Keratinocyte (primary cell): ENCODE measurements around the gene MAP2K2. TPM values are rescaled to one million over a fixed set of nuclear protein-coding genes. Genes with fewer than 3 reads are reported as not detected.

Source experiments
- DNase-seq: peaks from one replicate; pipeline ENCODE4 v3.0.0-alpha.2; 2011; ENCODE audit warnings: low read depth, missing footprints, low spot score
- FAIRE-seq: peaks from 2 replicates; lab custom pipeline; 2011; peaks lifted over from hg19 to GRCh38; lab: Jason Lieb, UNC
- H2AFZ ChIP-seq: 2 replicates; pipeline ENCODE4 v1.6.0; 2012; ENCODE audit warnings: low read length, control low read depth, inconsistent platforms; ENCODE audit not compliant: control insufficient read depth
- H3K27ac ChIP-seq: 2 replicates; pipeline ENCODE4 v1.5.1; 2011; ENCODE audit warnings: low read length; ENCODE audit not compliant: control insufficient read depth, insufficient read depth
- H3K27me3 ChIP-seq: 3 replicates; pipeline ENCODE4 v1.6.0; 2011; ENCODE audit warnings: low read length; ENCODE audit not compliant: control insufficient read depth, insufficient read depth; ENCODE audit errors: extremely low read depth
- H3K36me3 ChIP-seq, 2 experiments: 2 replicates in 1 of 2; 3 replicates in 1 of 2; pipeline ENCODE4 v1.5.1; 2011; ENCODE audit warnings: low read length in 2 of 2, mild to moderate bottlenecking in 1 of 2; ENCODE audit not compliant: control insufficient read depth in 2 of 2, insufficient read depth in 2 of 2; ENCODE audit errors: extremely low read depth in 1 of 2
- H3K4me1 ChIP-seq: 3 replicates; pipeline ENCODE4 v1.5.1; 2011; ENCODE audit warnings: low read length; ENCODE audit not compliant: control insufficient read depth, insufficient read depth; ENCODE audit errors: extremely low read depth
- H3K4me2 ChIP-seq: 3 replicates; pipeline ENCODE4 v1.6.0; 2011; ENCODE audit warnings: low read depth, low read length; ENCODE audit not compliant: control insufficient read depth, insufficient read depth; ENCODE audit errors: extremely low read depth
- H3K4me3 ChIP-seq, 3 experiments: fragments of 200-600 bp in 1 of 3; sonication (generic) in 1 of 3; 2 replicates in 2 of 3; 3 replicates in 1 of 3; pipeline ENCODE4 v1.5.1; 2011 to 2016; ENCODE audit warnings: low read length in 3 of 3, mild to moderate bottlenecking in 3 of 3, control low read depth in 2 of 3, inconsistent platforms in 1 of 3, low read depth in 1 of 3, mixed read lengths in 1 of 3, mixed run types in 1 of 3, moderate library complexity in 1 of 3; ENCODE audit not compliant: control insufficient read depth in 2 of 3, insufficient read depth in 2 of 3; ENCODE audit errors: extremely low read depth in 1 of 3
- H3K79me2 ChIP-seq: 2 replicates; pipeline ENCODE4 v1.6.0; 2012; ENCODE audit warnings: low read length; ENCODE audit not compliant: control insufficient read depth, insufficient read depth
- H3K9ac ChIP-seq: 3 replicates; pipeline ENCODE4 v1.6.0; 2011; ENCODE audit warnings: low read length; ENCODE audit not compliant: control insufficient read depth, insufficient read depth; ENCODE audit errors: extremely low read depth
- H3K9me1 ChIP-seq: 3 replicates; pipeline ENCODE4 v1.6.0; 2011; ENCODE audit warnings: low read length; ENCODE audit not compliant: control insufficient read depth, insufficient read depth; ENCODE audit errors: extremely low read depth
- H3K9me3 ChIP-seq: 2 replicates; pipeline ENCODE4 v1.5.1; 2012; ENCODE audit warnings: low read depth, low read length; ENCODE audit not compliant: control insufficient read depth
- H4K20me1 ChIP-seq: 3 replicates; pipeline ENCODE4 v1.6.0; 2011; ENCODE audit warnings: low read length; ENCODE audit not compliant: control insufficient read depth, insufficient read depth; ENCODE audit errors: extremely low read depth
- CTCF ChIP-seq, 3 experiments: IDR thresholded peaks in 1 of 3; conservative IDR thresholded peaks in 1 of 3; optimal IDR thresholded peaks in 1 of 3; 2 replicates in 2 of 3; 3 replicates in 1 of 3; pipeline versions ENCODE3 to v1.5.1; 2011; ENCODE audit warnings: low read length in 3 of 3, mild to moderate bottlenecking in 3 of 3, moderate library complexity in 2 of 3, control low read depth in 1 of 3, inconsistent platforms in 1 of 3; ENCODE audit not compliant: insufficient read depth in 2 of 3; ENCODE audit errors: extremely low read depth in 1 of 3
- EZH2 ChIP-seq: IDR thresholded peaks from one replicate; pipeline ENCODE4 v1.6.1; 2012; ENCODE audit warnings: inconsistent platforms, mild to moderate bottlenecking, low read length, moderate library complexity
- dilution Hi-C: fragments of 300-500 bp; cut with MboI; formaldehyde crosslinking; loops from one replicate; pipeline ENCODE4 v1.7.0; 2020; ENCODE audit warnings: low sequenced_read_pairs; ENCODE audit not compliant: extremely low pct_ligation_motif_present
- polyA minus RNA-seq, 3 experiments: library from RNA; depleted of rRNA, polyadenylated mRNA; stranded (reverse); fragments of >200 nt; gene quantifications; 1 replicate in 1 of 3; 2 replicates in 1 of 3; 3 replicates in 1 of 3; pipeline ENCODE4 v1.2.3, GENCODE V29; 2011
- polyA plus RNA-seq, 5 experiments: library from polyadenylated mRNA; depleted of rRNA in 3 of 5; stranded (reverse) in 3 of 5; stranded (forward) in 1 of 5; unstranded in 1 of 5; fragments of >200 nt; gene quantifications; 1 replicate in 1 of 5; 2 replicates in 3 of 5; 3 replicates in 1 of 5; pipeline versions ENCODE4 v1.2.1 to v1.2.3, GENCODE V29; 2011 to 2012; ENCODE audit warnings: missing spikeins in 2 of 5, low read depth in 1 of 5, low replicate concordance in 1 of 5

MAP2K2 gene
- 61.8 to 97.9 TPM (median 89.5 TPM) in 3 replicates for polyA plus RNA-seq
- polyA plus RNA-seq (2011; ENCODE audit: low read depth), result 95.5 TPM
- polyA plus RNA-seq (2011; cell fraction: cytosol; rRNA removed), result 64.6 and 162 TPM in 2 replicates
- 70.6 and 94.2 TPM in 2 replicates for polyA plus RNA-seq (2011; cell fraction: nucleus; rRNA removed)
- 109 and 148 TPM in 2 replicates for polyA plus RNA-seq (2012; ENCODE audit: low replicate concordance)
- 51.0 to 105 TPM (median 66.6 TPM) in 3 replicates for polyA minus RNA-seq
- 207 TPM for polyA minus RNA-seq (2011; cell fraction: cytosol; rRNA and poly(A)+ RNA removed)
- 50.3 and 50.5 TPM in 2 replicates for polyA minus RNA-seq (2011; cell fraction: nucleus; rRNA and poly(A)+ RNA removed)

DNA sequence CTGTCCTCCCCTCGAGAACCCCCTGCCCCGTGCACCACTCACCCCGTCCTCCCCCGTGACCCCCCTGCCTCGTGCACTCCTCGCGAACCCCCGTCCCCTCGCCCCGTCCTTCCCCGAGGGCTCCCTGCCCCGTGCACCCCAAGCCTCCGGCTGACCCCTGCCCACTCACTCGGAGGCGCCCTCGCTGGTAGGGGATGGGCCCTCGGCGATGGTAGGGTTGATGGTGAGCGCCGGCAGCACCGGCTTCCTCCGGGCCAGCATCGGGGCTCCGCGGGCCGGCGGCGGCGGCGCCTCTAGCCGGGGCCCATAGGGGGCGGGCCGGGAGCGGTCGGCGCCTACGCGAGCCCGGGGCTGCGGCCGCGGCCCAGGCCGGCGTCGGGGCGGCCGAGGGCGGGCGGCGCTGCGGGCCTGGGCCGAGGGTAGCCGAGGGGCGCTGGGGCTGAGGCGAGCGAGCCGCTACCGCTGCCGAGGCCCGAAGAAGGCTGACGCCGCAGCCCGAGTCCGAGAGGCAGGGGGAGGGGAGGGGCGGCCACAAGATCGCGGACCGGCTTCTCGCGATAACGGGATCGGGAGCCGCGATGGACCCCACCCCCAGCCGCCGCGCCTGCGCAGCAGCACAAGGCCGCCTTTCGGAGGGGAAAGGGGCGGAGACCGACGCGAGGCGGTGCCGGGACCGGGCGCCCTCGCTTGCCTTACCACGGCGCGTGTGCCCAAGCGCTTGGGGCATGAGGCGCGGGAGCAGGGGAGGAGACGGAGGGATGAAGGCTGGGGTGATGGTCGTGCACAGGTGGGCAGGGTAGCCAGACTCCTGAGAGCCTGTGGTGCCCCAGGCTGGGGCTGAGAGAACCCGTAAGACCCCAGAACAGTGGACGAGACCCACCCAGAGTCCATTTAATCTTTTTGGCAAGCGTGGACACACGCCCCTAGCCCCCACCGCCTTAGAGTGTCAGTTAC, at the start of gene MAP2K2:
Gene MAP2K2 (minus strand): TSS at position 508 of the 954 bp plus-strand sequence. CDS start 247 bp downstream, at position 261.
- Histone ChIP-seq H3K4me1 (peaks cover 13% of the 10 kb centered on the region), H4K20me1 (peaks cover under 1% of the 10 kb centered on the region), H3K4me2 (peak within 1 kb of the TSS; percentile 97), H3K9me1 (no peaks in the 10 kb centered on the region), H2AFZ (peak within 1 kb of the TSS; percentile 97), H3K36me3 (peaks cover 3% of the 10 kb centered on the region in 2 experiments), H3K27ac (peak within 1 kb of the TSS; percentile 58), H3K79me2 (peaks cover 36% of the 10 kb centered on the region), H3K9ac (peak within 1 kb of the TSS; percentile 89), H3K4me3 (peak within 1 kb of the TSS; percentile 89 to 97 (median 92)), H3K27me3 (no peaks in the 10 kb centered on the region), H3K9me3 (no peaks in the 10 kb centered on the region)
- FAIRE-seq, result no peak
- TF ChIP-seq EZH2 (no peak), CTCF (optimal IDR thresholded peaks at IDR 0.05 in 1 of 3, IDR thresholded peaks at IDR 0.05 in 1 of 3, conservative IDR thresholded peaks at IDR 0.05 in 1 of 3; ENCODE audit: extremely low read depth in 1 of 3, insufficient read depth in 2 of 3, low read length in 3 of 3) (no peak)
- dilution Hi-C loops, result no loop called here
- peak; percentile 57 for DNase-seq

DNA sequence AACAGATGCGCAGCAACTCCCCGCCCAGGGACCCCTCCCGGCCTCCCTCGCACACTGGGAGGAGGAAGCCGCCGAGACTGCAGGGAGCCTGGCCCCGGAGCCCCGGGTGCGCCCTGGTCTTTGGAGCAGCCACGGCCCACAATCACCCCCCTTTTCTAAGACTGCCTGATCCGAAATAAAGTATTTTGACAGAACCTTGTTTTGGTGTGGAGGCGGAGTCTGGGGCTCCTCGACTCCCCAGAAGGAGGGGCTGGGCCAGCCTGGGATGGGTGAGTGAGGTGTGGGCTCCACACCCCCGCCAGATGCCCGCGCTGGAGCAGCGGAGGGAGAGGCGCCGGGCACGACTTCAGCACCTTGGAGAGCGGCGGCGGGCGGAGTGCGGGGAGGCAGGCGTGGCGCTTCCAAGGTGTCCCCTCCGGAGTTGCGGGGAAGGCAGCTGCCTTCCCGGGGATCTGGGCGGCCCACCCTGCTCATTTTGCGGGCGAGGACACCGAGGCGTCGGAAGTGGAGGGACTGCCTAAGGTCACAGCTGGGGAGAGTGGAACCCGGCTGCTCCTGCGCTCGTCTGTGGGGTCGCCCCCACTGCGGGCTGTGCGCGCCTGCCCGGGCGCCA, 49.0 kb upstream of the MAP2K2 start:
- TF ChIP-seq EZH2 (no peak), CTCF (optimal IDR thresholded peaks at IDR 0.05 in 1 of 3, IDR thresholded peaks at IDR 0.05 in 1 of 3, conservative IDR thresholded peaks at IDR 0.05 in 1 of 3; ENCODE audit: extremely low read depth in 1 of 3, insufficient read depth in 2 of 3, low read length in 3 of 3) (no peak)
- Histone ChIP-seq H3K27ac (no peak overlapping the region), H3K4me2 (no peak overlapping the region), H3K4me1 (no peaks in the 10 kb centered on the region), H2AFZ (no peak overlapping the region), H3K4me3 (no peak overlapping the region), H4K20me1 (peaks cover 3% of the 10 kb centered on the region), H3K9me1 (no peaks in the 10 kb centered on the region), H3K9me3 (no peaks in the 10 kb centered on the region), H3K9ac (no peak overlapping the region), H3K36me3 (peaks cover 0 to 5% of the 10 kb centered on the region in 2 experiments), H3K27me3 (peaks cover 15% of the 10 kb centered on the region), H3K79me2 (no peaks in the 10 kb centered on the region)
- dilution Hi-C loops, result no loop called here
- no peak for FAIRE-seq
- DNase-seq, result no peak
